ENCODE results near the gene PRKCQ. TPM values are rescaled to one million over a fixed set of nuclear protein-coding genes. Genes with fewer than 3 reads are reported as not detected.

The PRKCQ gene
- total RNA-seq, 1 experiment from 2014 or later = 0.73 TPM

- no TSS peak for BruUV-seq (replicated peaks)
- no peaks in the 10 kb centered on the region for H3K4me1 Mint-ChIP-seq (ENCODE audit: low read depth, unreplicated experiment)
- H3K9me3 Mint-ChIP-seq (ENCODE audit: low read depth, unreplicated experiment) = no peaks in the 10 kb centered on the region
- no peak for TF ChIP-seq CTCF (IDR thresholded peaks at IDR 0.05; ENCODE audit: unreplicated experiment)
- H3K27me3 Mint-ChIP-seq (ENCODE audit: unreplicated experiment) = peaks cover 66% of the 10 kb centered on the region
- H3K4me3 Mint-ChIP-seq (ENCODE audit: low read depth, unreplicated experiment) = no peak overlapping the region
- no peaks in the 10 kb centered on the region for H3K36me3 Mint-ChIP-seq (ENCODE audit: insufficient read depth, unreplicated experiment)
- H3K27ac Mint-ChIP-seq (ENCODE audit: unreplicated experiment) = no peak overlapping the region
- CTCF ChIA-PET = no interaction called here
- intact Hi-C loops (cut with micrococcal nuclease; ENCODE audit: unreplicated experiment) = no loop called here
- no peak for DNase-seq
These were observed 97.2 kb downstream of the PRKCQ start for GRCh38 chr10:6482737-6483357.

DNA sequence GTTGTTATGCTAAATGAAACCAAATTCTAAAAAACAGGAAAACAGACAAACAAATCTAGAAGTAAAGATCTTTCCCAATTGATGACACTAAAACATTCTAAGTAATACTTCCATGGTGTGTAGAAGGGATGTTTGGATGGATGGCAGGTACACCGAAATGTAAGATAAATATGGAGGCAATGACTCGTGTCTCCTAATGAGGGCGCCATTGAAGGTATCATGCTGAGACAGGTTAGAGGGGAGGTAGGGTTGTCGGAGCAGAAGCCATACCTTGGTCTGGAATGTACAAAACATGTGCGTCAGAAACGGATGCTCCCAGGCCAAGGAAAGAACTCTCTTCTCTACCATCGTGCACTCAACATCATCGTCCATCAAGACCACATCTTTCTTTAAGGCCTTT, 101.4 kb downstream of the PRKCQ start:
- CTCF ChIA-PET = no interaction called here
- DNase-seq = no peak
- H3K27me3 Mint-ChIP-seq (ENCODE audit: unreplicated experiment) = peaks cover 41% of the 10 kb centered on the region
- no peak overlapping the region for H3K27ac Mint-ChIP-seq (ENCODE audit: unreplicated experiment)
- BruUV-seq (replicated peaks) = no TSS peak
- H3K36me3 Mint-ChIP-seq (ENCODE audit: insufficient read depth, unreplicated experiment) = no peaks in the 10 kb centered on the region
- TF ChIP-seq CTCF (IDR thresholded peaks at IDR 0.05; ENCODE audit: unreplicated experiment) = no peak
- no peaks in the 10 kb centered on the region for H3K9me3 Mint-ChIP-seq (ENCODE audit: low read depth, unreplicated experiment)
- H3K4me3 Mint-ChIP-seq (ENCODE audit: low read depth, unreplicated experiment) = no peak overlapping the region
- intact Hi-C loops (cut with micrococcal nuclease; ENCODE audit: unreplicated experiment) = no loop called here
- no peaks in the 10 kb centered on the region for H3K4me1 Mint-ChIP-seq (ENCODE audit: low read depth, unreplicated experiment)

- intact Hi-C loops (cut with micrococcal nuclease; ENCODE audit: unreplicated experiment) = no loop called here
- CTCF ChIA-PET = no interaction called here
- H3K27ac Mint-ChIP-seq (ENCODE audit: unreplicated experiment) = no peak overlapping the region
- TF ChIP-seq CTCF (IDR thresholded peaks at IDR 0.05; ENCODE audit: unreplicated experiment) = no peak
- no peaks in the 10 kb centered on the region for H3K36me3 Mint-ChIP-seq (ENCODE audit: insufficient read depth, unreplicated experiment)
- no peak for DNase-seq
- H3K9me3 Mint-ChIP-seq (ENCODE audit: low read depth, unreplicated experiment) = no peaks in the 10 kb centered on the region
- H3K4me3 Mint-ChIP-seq (ENCODE audit: low read depth, unreplicated experiment) = no peak overlapping the region
- BruUV-seq (replicated peaks) = no TSS peak
- no peaks in the 10 kb centered on the region for H3K4me1 Mint-ChIP-seq (ENCODE audit: low read depth, unreplicated experiment)
- peaks cover 39% of the 10 kb centered on the region for H3K27me3 Mint-ChIP-seq (ENCODE audit: unreplicated experiment)
These were observed 103.1 kb downstream of the PRKCQ start for GRCh38 chr10:6476989-6477388.

GRCh38 chr10:6474871-6475270, 105.2 kb downstream of the PRKCQ start:
- Mint-ChIP-seq H3K4me3 (ENCODE audit: low read depth, unreplicated experiment) (no peak overlapping the region), H3K36me3 (ENCODE audit: insufficient read depth, unreplicated experiment) (no peaks in the 10 kb centered on the region), H3K9me3 (ENCODE audit: low read depth, unreplicated experiment) (peaks cover 5% of the 10 kb centered on the region), H3K27ac (ENCODE audit: unreplicated experiment) (no peak overlapping the region), H3K27me3 (ENCODE audit: unreplicated experiment) (peaks cover 39% of the 10 kb centered on the region), H3K4me1 (ENCODE audit: low read depth, unreplicated experiment) (no peaks in the 10 kb centered on the region)
- BruUV-seq (replicated peaks) = no TSS peak
- TF ChIP-seq CTCF (IDR thresholded peaks at IDR 0.05; ENCODE audit: unreplicated experiment) = no peak
- intact Hi-C loops (cut with micrococcal nuclease; ENCODE audit: unreplicated experiment) = no loop called here
- DNase-seq = no peak
- CTCF ChIA-PET = no interaction called here

Measured in Calu3 (cell line).